SK-N-SH (cell line): ENCODE results near the gene TTC28. TPM values are rescaled to one million over a fixed set of nuclear protein-coding genes. Genes with fewer than 3 reads are reported as not detected.

ENCODE experiments used
- CTCF ChIA-PET: fragments of 300-600, 350-600 bp; formaldehyde crosslinking; extraction: SDS; loops from one replicate; lab custom pipeline; 2021; lab: Yijun Ruan, JAX
- POLR2A ChIA-PET: fragments of 350-600 bp; sonication (Branson Sonifier 250); formaldehyde crosslinking; extraction: SDS; loops from one replicate; lab custom pipeline; 2020; ENCODE audit warnings: antibody characterized with exemption, inconsistent platforms; lab: Yijun Ruan, JAX
- DNase-seq: peaks from one replicate; pipeline ENCODE4 v3.0.0; 2012
- H2AFZ ChIP-seq: fragments of 200-600 bp; sonication (generic); 2 replicates; pipeline ENCODE4 v1.8.1; 2016; ENCODE audit warnings: antibody characterized with exemption, mild to moderate bottlenecking, low read depth
- H3F3A ChIP-seq: fragments of 200-600 bp; sonication (generic); replicated peaks from 2 replicates; pipeline ENCODE3; 2016; ENCODE audit warnings: antibody characterized with exemption, mild to moderate bottlenecking; ENCODE audit not compliant: insufficient read depth
- H3K27ac ChIP-seq, 2 experiments: fragments of 200-500 bp in 1 of 2; fragments of 200-600 bp in 1 of 2; sonication (Bioruptor generic) in 1 of 2; sonication (generic), shearing (Covaris generic) in 1 of 2; 2 replicates each; pipeline versions ENCODE4 v1.5.1 to v1.6.1; 2014 to 2016; ENCODE audit warnings: low read depth in 2 of 2, inconsistent platforms in 1 of 2, low read length in 1 of 2, mild to moderate bottlenecking in 1 of 2, mixed read lengths in 1 of 2
- H3K27me3 ChIP-seq: fragments of 200-600 bp; sonication (generic), shearing (Covaris generic); 2 replicates; pipeline ENCODE4 v1.6.1; 2016; ENCODE audit warnings: mixed run types; ENCODE audit not compliant: insufficient read depth
- H3K36me3 ChIP-seq, 2 experiments: fragments of 200-500 bp in 1 of 2; fragments of 200-600 bp in 1 of 2; sonication (Bioruptor generic) in 1 of 2; sonication (generic) in 1 of 2; replicated peaks in 1 of 2; 2 replicates each; pipeline versions ENCODE3 to v1.5.1; 2014 to 2016; ENCODE audit warnings: low read length in 1 of 2, mild to moderate bottlenecking in 1 of 2; ENCODE audit not compliant: insufficient read depth in 2 of 2, control insufficient read depth in 1 of 2
- H3K4me1 ChIP-seq, 2 experiments: fragments of 200-500 bp in 1 of 2; fragments of 200-600 bp in 1 of 2; sonication (Bioruptor generic) in 1 of 2; sonication (generic), shearing (Covaris generic) in 1 of 2; 2 replicates each; pipeline versions ENCODE4 v1.5.1 to v1.6.1; 2014 to 2016; ENCODE audit warnings: low read depth in 1 of 2, low read length in 1 of 2, mixed run types in 1 of 2; ENCODE audit not compliant: insufficient read depth in 2 of 2, control insufficient read depth in 1 of 2
- H3K4me2 ChIP-seq: fragments of 200-600 bp; sonication (generic), shearing (Covaris generic); 2 replicates; pipeline ENCODE4 v1.6.1; 2017; ENCODE audit warnings: mixed run types
- H3K4me3 ChIP-seq, 2 experiments: fragments of 200-500 bp in 1 of 2; fragments of 200-600 bp in 1 of 2; sonication (Bioruptor generic) in 1 of 2; sonication (generic), shearing (Covaris generic) in 1 of 2; 2 replicates each; pipeline versions ENCODE4 v1.5.1 to v1.8.1; 2014 to 2016; ENCODE audit warnings: low read depth in 2 of 2, inconsistent platforms in 1 of 2, low read length in 1 of 2, mild to moderate bottlenecking in 1 of 2, mixed read lengths in 1 of 2, moderate library complexity in 1 of 2
- H3K79me2 ChIP-seq: fragments of 200-600 bp; sonication (generic); 2 replicates; pipeline ENCODE4 v1.8.1; 2017; ENCODE audit warnings: mild to moderate bottlenecking; ENCODE audit not compliant: insufficient read depth
- H3K9ac ChIP-seq: fragments of 200-600 bp; sonication (generic); 2 replicates; pipeline ENCODE4 v1.6.1; 2017; ENCODE audit warnings: mixed run types
- H3K9me2 ChIP-seq: fragments of 200-600 bp; sonication (generic); 2 replicates; pipeline ENCODE4 v1.6.1; 2017; ENCODE audit warnings: mixed run types
- H3K9me3 ChIP-seq: fragments of 200-600 bp; sonication (generic); 2 replicates; pipeline ENCODE4 v1.6.1; 2017; ENCODE audit warnings: mixed run types, mild to moderate bottlenecking, moderate library complexity
- H4K20me1 ChIP-seq: fragments of 200-600 bp; sonication (generic); 2 replicates; pipeline ENCODE4 v1.6.1; 2017; ENCODE audit warnings: mild to moderate bottlenecking, mixed run types; ENCODE audit not compliant: insufficient read depth
- CHD2 ChIP-seq: fragments of 150-350 bp; IDR thresholded peaks from 2 replicates; pipeline ENCODE4 v1.6.1; 2018; ENCODE audit warnings: low read length; ENCODE audit not compliant: partially characterized antibody
- ELF1 ChIP-seq: IDR thresholded peaks from 2 replicates; pipeline ENCODE4 v1.4.0; 2012
- EZH2phosphoT487 ChIP-seq: fragments of 200-600 bp; sonication (generic); IDR thresholded peaks from 2 replicates; pipeline ENCODE4 v1.6.1; 2017; ENCODE audit warnings: low read depth, mixed run types, mild to moderate bottlenecking, antibody characterized with exemption, moderate library complexity, borderline replicate concordance
- FOSL2 ChIP-seq: IDR thresholded peaks from 2 replicates; pipeline ENCODE4 v1.4.0; 2012; ENCODE audit warnings: low read depth, mild to moderate bottlenecking, moderate library complexity, borderline replicate concordance
- FOXJ3 ChIP-seq: sonication (generic); formaldehyde crosslinking; IDR thresholded peaks from 2 replicates; pipeline ENCODE4 v1.5.1; 2020; ENCODE audit warnings: mild to moderate bottlenecking, missing genetic modification reagents
- JUND ChIP-seq: IDR thresholded peaks from 2 replicates; pipeline ENCODE4 v1.4.0; 2012
- NFIC ChIP-seq: IDR thresholded peaks from 2 replicates; pipeline ENCODE4 v1.4.0; 2012; ENCODE audit warnings: borderline replicate concordance
- PBX3 ChIP-seq: IDR thresholded peaks from 2 replicates; pipeline ENCODE4; 2012
- RCOR1 ChIP-seq: fragments of 150-350 bp; IDR thresholded peaks from 2 replicates; pipeline ENCODE4 v1.6.1; 2017; ENCODE audit warnings: antibody characterized with exemption, low read length
- SIN3A ChIP-seq: IDR thresholded peaks from 2 replicates; pipeline ENCODE4 v1.6.1; 2012; ENCODE audit warnings: low read depth, mild to moderate bottlenecking, low read length, moderate library complexity, borderline replicate concordance
- SMC3 ChIP-seq: IDR thresholded peaks from 2 replicates; pipeline ENCODE4 v1.6.1; 2012; ENCODE audit warnings: low read depth, low read length, improper control_type of control experiment
- TAF1 ChIP-seq: IDR thresholded peaks from 2 replicates; pipeline ENCODE4 v1.6.1; 2012; ENCODE audit warnings: low read depth, mild to moderate bottlenecking, low read length, moderate library complexity, borderline replicate concordance
- TEAD4 ChIP-seq: IDR thresholded peaks from 2 replicates; pipeline ENCODE4 v1.4.0; 2012; ENCODE audit warnings: mild to moderate bottlenecking, borderline replicate concordance; ENCODE audit not compliant: insufficient read depth
- YY1 ChIP-seq: IDR thresholded peaks from 2 replicates; pipeline ENCODE4 v1.4.0; 2012; ENCODE audit warnings: low read depth, mild to moderate bottlenecking
- WGBS: methylation state at CpG from one replicate; pipeline ENCODE4 v1.1.6; 2017; ENCODE audit warnings: low lambda C conversion rate; 5-methylcytosine and 5-hydroxymethylcytosine counted together
- polyA plus RNA-seq, 3 experiments: library from polyadenylated mRNA; depleted of rRNA; stranded (reverse); fragments of >200 nt; gene quantifications; 2 replicates each; pipeline ENCODE4 v1.2.3, GENCODE V29; 2012

Gene TTC28
- polyA plus RNA-seq, 1 of the 3 experiments (the other 2 are of a cell fraction) = 5.9 TPM

- DNase-seq = no peak
- H3K79me2 ChIP-seq = peaks cover 15% of the 10 kb centered on the region
- WGBS = 100% methylated on average over 2 of the region's 2 CpGs
Observed at GRCh38 chr22:28608546-28608945, 71.1 kb downstream of the TTC28 start.

GRCh38 chr22:28607795-28608194, 71.8 kb downstream of the TTC28 start:
- H3K9me3 ChIP-seq = no peaks in the 10 kb centered on the region
- ChIA-PET CTCF (interaction anchor here (1.0 to 5.5 kb wide), 6 partner anchors 8 to 637 kb away, joined by 3 to 23 read pairs (median 4); no protein-coding TSS in a partner anchor), POLR2A (no interaction called here)
- no peaks in the 10 kb centered on the region for H3K27me3 ChIP-seq
- H3K4me3 ChIP-seq = no peak overlapping the region
- H3F3A ChIP-seq = peaks cover 3% of the 10 kb centered on the region
- no peak overlapping the region for H3K9ac ChIP-seq
- no peak overlapping the region for H3K27ac ChIP-seq
- no peaks in the 10 kb centered on the region; a peak in 1 of 4 replicates for H3K4me1 ChIP-seq
- peaks cover 22% of the 10 kb centered on the region for H3K79me2 ChIP-seq
- DNase-seq = no peak
- no peak overlapping the region for H3K4me2 ChIP-seq
- H3K9me2 ChIP-seq = no peaks in the 10 kb centered on the region
- no peak overlapping the region for H2AFZ ChIP-seq
- H4K20me1 ChIP-seq = no peaks in the 10 kb centered on the region
- TF ChIP-seq JUND = no peak
- peaks cover 0 to 3% of the 10 kb centered on the region in 2 experiments for H3K36me3 ChIP-seq

More at GRCh38 chr22:28608546-28608945, 71.1 kb downstream of the TTC28 start:
- H3K9ac ChIP-seq = no peak overlapping the region
- peaks cover 3% of the 10 kb centered on the region for H3F3A ChIP-seq
- H3K4me3 ChIP-seq = no peak overlapping the region
- no peak overlapping the region for H3K27ac ChIP-seq
- no peaks in the 10 kb centered on the region for H3K9me3 ChIP-seq
- no peaks in the 10 kb centered on the region for H4K20me1 ChIP-seq
- no peaks in the 10 kb centered on the region for H3K9me2 ChIP-seq
- POLR2A ChIA-PET = no interaction called here
- H3K36me3 ChIP-seq = peaks cover 0 to 3% of the 10 kb centered on the region in 2 experiments
- no peak overlapping the region for H3K4me2 ChIP-seq
- TF ChIP-seq FOXJ3 (no peak), ELF1 (no peak), FOSL2 (no peak), EZH2phosphoT487 (no peak), SMC3 (no peak), PBX3 (no peak), SIN3A (no peak), TEAD4 (no peak), CHD2 (no peak), TAF1 (no peak), NFIC (no peak), YY1 (no peak), RCOR1 (no peak)
- TF ChIP-seq, all 33 proteins: peak for 0
- no peaks in the 10 kb centered on the region for H3K27me3 ChIP-seq
- H3K4me1 ChIP-seq = no peaks in the 10 kb centered on the region; a peak in 1 of 4 replicates
- CTCF ChIA-PET = interaction anchor here (1.0 to 5.5 kb wide), 7 partner anchors 7 to 588 kb away, joined by 3 to 23 read pairs (median 4); no protein-coding TSS in a partner anchor
- no peak overlapping the region for H2AFZ ChIP-seq
